ENCODE measurements around the gene ATG2B.

- TF ChIP-seq CTCF (conservative IDR thresholded peaks at IDR 0.05; ENCODE audit: low read length) (no peak), EZH2phosphoT487 (IDR thresholded peaks at IDR 0.05; ENCODE audit: borderline replicate concordance, low read depth, low read length) (no peak)
Measured at GRCh38 chr14:96251656-96252155, 111.4 kb downstream of the ATG2B start.

Data from OCI-LY7 (cell line).